ENCODE measurements around the gene RFFL. TPM values are rescaled to one million over a fixed set of nuclear protein-coding genes. Genes with fewer than 3 reads are reported as not detected.
A peak's percentile ranks its signal among the peaks of the same experiment; 100 is the strongest.

RFFL gene
- total and polyA plus RNA-seq, 8 donors: 19.6 to 42.0 (median 22.2) TPM

- H3K27ac ChIP-seq: peak overlapping the region in 1 of 2 donors; percentile 43
- ATAC-seq (peak; percentile 33), DNase-seq (no peak)
- H3K4me1 ChIP-seq: peaks cover 6 to 65% of the 10 kb centered on the region in 2 donors
- no peaks in the 10 kb centered on the region for H3K27me3 ChIP-seq
- H3K36me3 ChIP-seq: no peaks in the 10 kb centered on the region
- TF ChIP-seq, protein P1, sequence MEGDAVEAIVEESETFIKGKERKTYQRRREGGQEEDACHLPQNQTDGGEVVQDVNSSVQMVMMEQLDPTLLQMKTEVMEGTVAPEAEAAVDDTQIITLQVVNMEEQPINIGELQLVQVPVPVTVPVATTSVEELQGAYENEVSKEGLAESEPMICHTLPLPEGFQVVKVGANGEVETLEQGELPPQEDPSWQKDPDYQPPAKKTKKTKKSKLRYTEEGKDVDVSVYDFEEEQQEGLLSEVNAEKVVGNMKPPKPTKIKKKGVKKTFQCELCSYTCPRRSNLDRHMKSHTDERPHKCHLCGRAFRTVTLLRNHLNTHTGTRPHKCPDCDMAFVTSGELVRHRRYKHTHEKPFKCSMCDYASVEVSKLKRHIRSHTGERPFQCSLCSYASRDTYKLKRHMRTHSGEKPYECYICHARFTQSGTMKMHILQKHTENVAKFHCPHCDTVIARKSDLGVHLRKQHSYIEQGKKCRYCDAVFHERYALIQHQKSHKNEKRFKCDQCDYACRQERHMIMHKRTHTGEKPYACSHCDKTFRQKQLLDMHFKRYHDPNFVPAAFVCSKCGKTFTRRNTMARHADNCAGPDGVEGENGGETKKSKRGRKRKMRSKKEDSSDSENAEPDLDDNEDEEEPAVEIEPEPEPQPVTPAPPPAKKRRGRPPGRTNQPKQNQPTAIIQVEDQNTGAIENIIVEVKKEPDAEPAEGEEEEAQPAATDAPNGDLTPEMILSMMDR (IDR thresholded peaks at IDR 0.05): no peak
- no peaks in the 10 kb centered on the region for H3K9me3 ChIP-seq
- no peak overlapping the region for H3K4me3 ChIP-seq
- intact Hi-C loops (cut with DNase I): loop anchor here in 1 of 2 donors (10.0 kb wide), 1 partner anchor 77 kb away; no protein-coding TSS in a partner anchor
Observed at GRCh38 chr17:35082073-35082657, 18.7 kb upstream of the RFFL start.

GRCh38 chr17:35081638-35082037 is 18.1 kb upstream of the RFFL start:
- no peaks in the 10 kb centered on the region for H3K36me3 ChIP-seq
- intact Hi-C loops (cut with DNase I): loop anchor here in 1 of 2 donors (10.0 kb wide), 1 partner anchor 77 kb away; no protein-coding TSS in a partner anchor
- TF ChIP-seq, protein P1 (IDR thresholded peaks at IDR 0.05): no peak
- DNase-seq: no peak
- H3K9me3 ChIP-seq: no peaks in the 10 kb centered on the region
- H3K27ac ChIP-seq: no peak overlapping the region
- H3K27me3 ChIP-seq: no peaks in the 10 kb centered on the region
- ATAC-seq: no peak
- peaks cover 6 to 59% of the 10 kb centered on the region in 2 donors for H3K4me1 ChIP-seq
- H3K4me3 ChIP-seq: no peak overlapping the region

- Histone ChIP-seq H3K27me3 (no peaks in the 10 kb centered on the region), H3K4me1 (peaks cover 6 to 59% of the 10 kb centered on the region in 2 donors), H3K27ac (no peak overlapping the region), H3K9me3 (no peaks in the 10 kb centered on the region), H3K4me3 (no peak overlapping the region), H3K36me3 (no peaks in the 10 kb centered on the region)
- TF ChIP-seq, protein P1 (IDR thresholded peaks at IDR 0.05): no peak
- no peak for ATAC-seq
- intact Hi-C loops (cut with DNase I): loop anchor here in 1 of 2 donors (10.0 kb wide), 1 partner anchor 76 kb away; no protein-coding TSS in a partner anchor
- DNase-seq: no peak
Observed at GRCh38 chr17:35080536-35080935, 17.0 kb upstream of the RFFL start.

DNA sequence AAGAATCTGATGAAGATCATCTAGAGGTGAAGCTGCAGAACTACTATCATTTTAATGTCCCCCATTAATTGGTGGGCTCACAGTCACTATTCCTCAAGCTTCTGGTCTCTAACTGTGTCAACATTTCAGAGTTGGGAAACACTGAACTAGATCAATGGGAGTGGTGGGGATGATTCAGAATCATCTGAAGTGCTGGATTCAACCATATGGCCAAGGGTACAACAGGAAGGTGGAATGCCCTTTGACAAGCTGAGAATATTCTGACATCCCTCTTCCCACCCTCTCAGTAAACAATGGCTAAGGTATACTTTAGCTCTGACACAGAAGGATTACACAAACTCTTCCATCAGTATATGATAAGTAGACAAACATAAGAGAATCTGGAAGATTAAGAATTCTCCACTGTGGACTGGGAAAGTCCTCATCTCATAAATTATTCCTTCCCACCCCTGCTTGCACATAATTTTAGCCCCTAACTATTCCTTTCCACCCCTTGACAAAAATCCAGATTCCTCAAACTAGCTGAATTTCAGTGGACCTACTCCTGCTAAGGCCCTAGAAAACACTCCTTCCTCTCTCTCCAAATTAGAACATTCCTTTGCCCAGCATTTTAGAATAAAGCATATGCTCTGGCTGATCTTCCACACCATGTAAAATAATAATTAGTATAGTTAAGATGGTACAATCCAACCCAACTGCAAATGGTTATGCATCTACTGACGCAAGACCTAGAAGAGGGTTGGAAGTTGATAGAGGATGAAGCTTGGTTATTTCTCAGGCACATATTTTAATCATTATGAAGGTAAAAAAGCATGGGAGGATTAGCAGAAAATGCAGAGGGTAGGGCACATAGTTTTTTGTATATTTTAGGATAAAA is 16.3 kb upstream of the RFFL start:
- no peak for ATAC-seq
- Histone ChIP-seq H3K4me3 (no peak overlapping the region), H3K36me3 (no peaks in the 10 kb centered on the region), H3K9me3 (no peaks in the 10 kb centered on the region), H3K4me1 (peaks cover 6 to 59% of the 10 kb centered on the region in 2 donors), H3K27me3 (no peaks in the 10 kb centered on the region), H3K27ac (no peak overlapping the region)
- TF ChIP-seq, protein P1 (IDR thresholded peaks at IDR 0.05): no peak
- intact Hi-C loops (cut with DNase I): loop anchor here in 1 of 2 donors (10.0 kb wide), 1 partner anchor 75 kb away; no protein-coding TSS in a partner anchor
- DNase-seq: no peak

- no peak overlapping the region for H3K4me3 ChIP-seq
- H3K9me3 ChIP-seq: no peaks in the 10 kb centered on the region
- no peaks in the 10 kb centered on the region for H3K36me3 ChIP-seq
- intact Hi-C loops (cut with DNase I): no loop called here
- TF ChIP-seq, protein P1 (IDR thresholded peaks at IDR 0.05): no peak
- no peak for DNase-seq
- no peak for ATAC-seq
- no peaks in the 10 kb centered on the region for H3K27me3 ChIP-seq
- H3K27ac ChIP-seq: no peak overlapping the region
- H3K4me1 ChIP-seq: peaks cover under 1 to 67% of the 10 kb centered on the region in 2 donors
Observed at GRCh38 chr17:35076874-35077273, 13.4 kb upstream of the RFFL start.
